ENCODE results near the gene SIRPB2. TPM values are rescaled to one million over a fixed set of nuclear protein-coding genes. Genes with fewer than 3 reads are reported as not detected.

The SIRPB2 gene
- total RNA-seq, 1 experiment from 2014 or later, result not detected

- Histone ChIP-seq H3K4me2 (ENCODE audit: low read depth, low read length, poor library complexity, severe bottlenecking) (no peak overlapping the region), H4K20me1 (ENCODE audit: insufficient read depth, low read depth, low read length) (0 out of 2 replicates have a peak, but pooled peaks cover 4% of the 10 kb centered on the region), H3K27ac (ENCODE audit: low read length) (no peak overlapping the region), H3K79me2 (ENCODE audit: low read length) (no peaks in the 10 kb centered on the region), H3K9me3 (ENCODE audit: low read length) (no peaks in the 10 kb centered on the region), H3K9ac (ENCODE audit: low read length) (no peak overlapping the region), H3K36me3 (ENCODE audit: insufficient read depth, low read length) (no peaks in the 10 kb centered on the region), H3K27me3 (ENCODE audit: low read length) (no peaks in the 10 kb centered on the region), H3K4me3 (ENCODE audit: low read length) (no peak overlapping the region), H3K9me2 (replicated peaks; ENCODE audit: insufficient read depth, low read length) (no peaks in the 10 kb centered on the region), H3K4me1 (ENCODE audit: low read length) (peaks cover 6% of the 10 kb centered on the region; the same call in 1 of the 2 replicates), H2AFZ (ENCODE audit: low read length) (no peak overlapping the region)
- DNase-seq, result peak; percentile 83
Measured at GRCh38 chr20:1437235-1437904, 53.9 kb downstream of the SIRPB2 start.

- no peaks in the 10 kb centered on the region for H3K79me2 ChIP-seq (ENCODE audit: low read length)
- no peak overlapping the region for H3K9ac ChIP-seq (ENCODE audit: low read length)
- H3K27ac ChIP-seq (ENCODE audit: low read length), result no peak overlapping the region
- no peak overlapping the region for H3K4me3 ChIP-seq (ENCODE audit: low read length)
- H4K20me1 ChIP-seq (ENCODE audit: insufficient read depth, low read depth, low read length), result 0 out of 2 replicates have a peak, but pooled peaks cover 4% of the 10 kb centered on the region
- no peaks in the 10 kb centered on the region for H3K27me3 ChIP-seq (ENCODE audit: low read length)
- H3K4me2 ChIP-seq (ENCODE audit: low read depth, low read length, poor library complexity, severe bottlenecking), result no peak overlapping the region
- no peaks in the 10 kb centered on the region for H3K9me3 ChIP-seq (ENCODE audit: low read length)
- peaks cover 6% of the 10 kb centered on the region; the same call in 1 of the 2 replicates for H3K4me1 ChIP-seq (ENCODE audit: low read length)
- no peak overlapping the region for H2AFZ ChIP-seq (ENCODE audit: low read length)
- no peak for DNase-seq
- no peaks in the 10 kb centered on the region for H3K36me3 ChIP-seq (ENCODE audit: insufficient read depth, low read length)
- H3K9me2 ChIP-seq (replicated peaks; ENCODE audit: insufficient read depth, low read length), result no peaks in the 10 kb centered on the region
Measured at GRCh38 chr20:1436263-1436662, 55.0 kb downstream of the SIRPB2 start.

- Histone ChIP-seq H3K27me3 (ENCODE audit: low read length) (no peaks in the 10 kb centered on the region), H3K4me3 (ENCODE audit: low read length) (no peak overlapping the region), H2AFZ (ENCODE audit: low read length) (no peak overlapping the region), H3K9me2 (replicated peaks; ENCODE audit: insufficient read depth, low read length) (no peaks in the 10 kb centered on the region), H3K4me2 (ENCODE audit: low read depth, low read length, poor library complexity, severe bottlenecking) (no peak overlapping the region), H4K20me1 (ENCODE audit: insufficient read depth, low read depth, low read length) (0 out of 2 replicates have a peak, but pooled peaks cover 4% of the 10 kb centered on the region), H3K36me3 (ENCODE audit: insufficient read depth, low read length) (no peaks in the 10 kb centered on the region), H3K79me2 (ENCODE audit: low read length) (no peaks in the 10 kb centered on the region), H3K9ac (ENCODE audit: low read length) (no peak overlapping the region), H3K4me1 (ENCODE audit: low read length) (peaks cover 6% of the 10 kb centered on the region; the same call in 1 of the 2 replicates), H3K9me3 (ENCODE audit: low read length) (no peaks in the 10 kb centered on the region), H3K27ac (ENCODE audit: low read length) (no peak overlapping the region)
- no peak for DNase-seq
Measured at GRCh38 chr20:1435337-1435699, 55.9 kb downstream of the SIRPB2 start.

- H2AFZ ChIP-seq (ENCODE audit: low read length), result no peak overlapping the region
- 0 out of 2 replicates have a peak, but pooled peaks cover 2% of the 10 kb centered on the region for H4K20me1 ChIP-seq (ENCODE audit: insufficient read depth, low read depth, low read length)
- no peaks in the 10 kb centered on the region for H3K79me2 ChIP-seq (ENCODE audit: low read length)
- no peaks in the 10 kb centered on the region for H3K27me3 ChIP-seq (ENCODE audit: low read length)
- no peak overlapping the region for H3K9ac ChIP-seq (ENCODE audit: low read length)
- H3K4me1 ChIP-seq (ENCODE audit: low read length), result peaks cover 6% of the 10 kb centered on the region; the same call in 1 of the 2 replicates
- H3K4me3 ChIP-seq (ENCODE audit: low read length), result no peak overlapping the region
- peak; percentile 59 for DNase-seq
- no peaks in the 10 kb centered on the region for H3K9me2 ChIP-seq (replicated peaks; ENCODE audit: insufficient read depth, low read length)
- H3K4me2 ChIP-seq (ENCODE audit: low read depth, low read length, poor library complexity, severe bottlenecking), result no peak overlapping the region
- H3K9me3 ChIP-seq (ENCODE audit: low read length), result no peaks in the 10 kb centered on the region
- no peaks in the 10 kb centered on the region for H3K36me3 ChIP-seq (ENCODE audit: insufficient read depth, low read length)
- H3K27ac ChIP-seq (ENCODE audit: low read length), result no peak overlapping the region
Measured at GRCh38 chr20:1434571-1435336, 56.5 kb downstream of the SIRPB2 start.

GRCh38 chr20:1431158-1431557 lies 60.1 kb downstream of the SIRPB2 start:
- Histone ChIP-seq H3K9me2 (replicated peaks; ENCODE audit: insufficient read depth, low read length) (no peaks in the 10 kb centered on the region), H3K9me3 (ENCODE audit: low read length) (no peaks in the 10 kb centered on the region), H3K4me3 (ENCODE audit: low read length) (no peak overlapping the region), H4K20me1 (ENCODE audit: insufficient read depth, low read depth, low read length) (no peaks in the 10 kb centered on the region), H3K4me2 (ENCODE audit: low read depth, low read length, poor library complexity, severe bottlenecking) (no peak overlapping the region), H3K79me2 (ENCODE audit: low read length) (no peaks in the 10 kb centered on the region), H3K27ac (ENCODE audit: low read length) (no peak overlapping the region), H3K9ac (ENCODE audit: low read length) (no peak overlapping the region), H2AFZ (ENCODE audit: low read length) (no peak overlapping the region), H3K27me3 (ENCODE audit: low read length) (no peaks in the 10 kb centered on the region), H3K4me1 (ENCODE audit: low read length) (peaks cover 6% of the 10 kb centered on the region; the same call in 1 of the 2 replicates), H3K36me3 (ENCODE audit: insufficient read depth, low read length) (no peaks in the 10 kb centered on the region)
- DNase-seq, result peak; percentile 25

- H3K4me3 ChIP-seq (ENCODE audit: low read length), result no peak overlapping the region
- H3K9me3 ChIP-seq (ENCODE audit: low read length), result no peaks in the 10 kb centered on the region
- H3K27me3 ChIP-seq (ENCODE audit: low read length), result no peaks in the 10 kb centered on the region
- H2AFZ ChIP-seq (ENCODE audit: low read length), result no peak overlapping the region
- H3K36me3 ChIP-seq (ENCODE audit: insufficient read depth, low read length), result no peaks in the 10 kb centered on the region
- no peak overlapping the region for H3K9ac ChIP-seq (ENCODE audit: low read length)
- peak; percentile 23 for DNase-seq
- no peak overlapping the region for H3K27ac ChIP-seq (ENCODE audit: low read length)
- no peaks in the 10 kb centered on the region for H4K20me1 ChIP-seq (ENCODE audit: insufficient read depth, low read depth, low read length)
- H3K79me2 ChIP-seq (ENCODE audit: low read length), result no peaks in the 10 kb centered on the region
- no peak overlapping the region for H3K4me2 ChIP-seq (ENCODE audit: low read depth, low read length, poor library complexity, severe bottlenecking)
- no peaks in the 10 kb centered on the region for H3K9me2 ChIP-seq (replicated peaks; ENCODE audit: insufficient read depth, low read length)
- peaks cover 2% of the 10 kb centered on the region; the same call in 1 of the 2 replicates for H3K4me1 ChIP-seq (ENCODE audit: low read length)
Measured at GRCh38 chr20:1430004-1430451, 61.2 kb downstream of the SIRPB2 start.

- no peak overlapping the region for H3K27ac ChIP-seq (ENCODE audit: low read length)
- no peak overlapping the region for H3K4me3 ChIP-seq (ENCODE audit: low read length)
- DNase-seq, result no peak
- H3K36me3 ChIP-seq (ENCODE audit: insufficient read depth, low read length), result no peaks in the 10 kb centered on the region
- H3K27me3 ChIP-seq (ENCODE audit: low read length), result no peaks in the 10 kb centered on the region
- no peaks in the 10 kb centered on the region for H4K20me1 ChIP-seq (ENCODE audit: insufficient read depth, low read depth, low read length)
- no peak overlapping the region for H2AFZ ChIP-seq (ENCODE audit: low read length)
- H3K9me2 ChIP-seq (replicated peaks; ENCODE audit: insufficient read depth, low read length), result no peaks in the 10 kb centered on the region
- H3K4me2 ChIP-seq (ENCODE audit: low read depth, low read length, poor library complexity, severe bottlenecking), result no peak overlapping the region
- H3K9me3 ChIP-seq (ENCODE audit: low read length), result no peaks in the 10 kb centered on the region
- no peaks in the 10 kb centered on the region for H3K79me2 ChIP-seq (ENCODE audit: low read length)
- H3K9ac ChIP-seq (ENCODE audit: low read length), result no peak overlapping the region
- H3K4me1 ChIP-seq (ENCODE audit: low read length), result no peaks in the 10 kb centered on the region
Measured at GRCh38 chr20:1429143-1429728, 62.0 kb downstream of the SIRPB2 start.

GRCh38 chr20:1427457-1428054 lies 63.7 kb downstream of the SIRPB2 start:
- Histone ChIP-seq H3K4me3 (ENCODE audit: low read length) (no peak overlapping the region), H2AFZ (ENCODE audit: low read length) (no peak overlapping the region), H3K9ac (ENCODE audit: low read length) (no peak overlapping the region), H3K79me2 (ENCODE audit: low read length) (no peaks in the 10 kb centered on the region), H3K27me3 (ENCODE audit: low read length) (no peaks in the 10 kb centered on the region), H3K9me2 (replicated peaks; ENCODE audit: insufficient read depth, low read length) (no peaks in the 10 kb centered on the region), H3K9me3 (ENCODE audit: low read length) (no peaks in the 10 kb centered on the region), H4K20me1 (ENCODE audit: insufficient read depth, low read depth, low read length) (no peaks in the 10 kb centered on the region), H3K4me2 (ENCODE audit: low read depth, low read length, poor library complexity, severe bottlenecking) (no peak overlapping the region), H3K36me3 (ENCODE audit: insufficient read depth, low read length) (no peaks in the 10 kb centered on the region), H3K4me1 (ENCODE audit: low read length) (no peaks in the 10 kb centered on the region), H3K27ac (ENCODE audit: low read length) (no peak overlapping the region)
- DNase-seq, result no peak

Data from Karpas-422 (cell line).